ENCODE measurements around the gene KLHL29. TPM values are rescaled to one million over a fixed set of nuclear protein-coding genes. Genes with fewer than 3 reads are reported as not detected.

KLHL29 gene
- total RNA-seq, 2 donors from 2014 or later, result 2.0 to 2.9 TPM

DNA sequence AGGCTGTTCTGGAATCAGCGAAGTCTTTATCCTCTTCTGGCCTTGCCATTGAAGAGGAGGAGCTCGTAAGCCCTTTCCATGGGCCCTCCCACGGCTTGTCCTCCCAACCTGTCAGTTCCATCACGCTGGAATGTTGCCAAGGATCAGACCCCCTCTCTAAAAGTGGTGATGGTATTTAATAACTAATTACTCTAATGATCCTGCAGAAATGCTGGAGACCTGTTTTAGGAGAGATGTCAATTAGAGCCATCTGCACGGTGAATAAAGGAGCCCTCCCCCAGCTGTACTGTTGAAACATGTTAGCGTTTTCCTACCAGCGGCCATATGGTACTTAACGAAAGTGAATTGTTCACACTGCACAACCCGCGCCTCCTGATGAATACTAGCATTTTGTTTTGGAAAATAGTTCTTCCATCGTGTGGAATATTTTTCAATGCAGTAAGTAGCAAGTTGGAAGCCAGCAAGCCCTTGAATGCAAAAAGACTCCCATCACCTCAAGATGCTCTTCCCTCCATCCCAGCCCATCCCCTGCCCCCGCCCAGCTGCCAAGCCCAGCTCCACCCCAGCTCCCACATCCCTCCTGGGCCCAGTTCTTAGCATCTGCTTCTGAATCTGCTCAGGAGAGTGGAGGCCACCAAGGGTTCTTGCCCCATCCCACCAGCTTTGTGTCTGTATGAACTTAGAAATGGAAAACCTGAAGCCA is 145.4 kb downstream of the KLHL29 start:
- H3K4me1 ChIP-seq, result no peaks in the 10 kb centered on the region
- no peak for DNase-seq
- H3K9ac ChIP-seq (ENCODE audit: low read depth in 2 of 2, low read length in 2 of 2), result no peak overlapping the region
- H3K4me3 ChIP-seq, result no peak overlapping the region
- intact Hi-C loops (cut with DNase I), result no loop called here
- no peaks in the 10 kb centered on the region for H3K27me3 ChIP-seq
- H3K27ac ChIP-seq, result no peak overlapping the region
- H3K36me3 ChIP-seq, result no peaks in the 10 kb centered on the region
- TF ChIP-seq, protein P1, sequence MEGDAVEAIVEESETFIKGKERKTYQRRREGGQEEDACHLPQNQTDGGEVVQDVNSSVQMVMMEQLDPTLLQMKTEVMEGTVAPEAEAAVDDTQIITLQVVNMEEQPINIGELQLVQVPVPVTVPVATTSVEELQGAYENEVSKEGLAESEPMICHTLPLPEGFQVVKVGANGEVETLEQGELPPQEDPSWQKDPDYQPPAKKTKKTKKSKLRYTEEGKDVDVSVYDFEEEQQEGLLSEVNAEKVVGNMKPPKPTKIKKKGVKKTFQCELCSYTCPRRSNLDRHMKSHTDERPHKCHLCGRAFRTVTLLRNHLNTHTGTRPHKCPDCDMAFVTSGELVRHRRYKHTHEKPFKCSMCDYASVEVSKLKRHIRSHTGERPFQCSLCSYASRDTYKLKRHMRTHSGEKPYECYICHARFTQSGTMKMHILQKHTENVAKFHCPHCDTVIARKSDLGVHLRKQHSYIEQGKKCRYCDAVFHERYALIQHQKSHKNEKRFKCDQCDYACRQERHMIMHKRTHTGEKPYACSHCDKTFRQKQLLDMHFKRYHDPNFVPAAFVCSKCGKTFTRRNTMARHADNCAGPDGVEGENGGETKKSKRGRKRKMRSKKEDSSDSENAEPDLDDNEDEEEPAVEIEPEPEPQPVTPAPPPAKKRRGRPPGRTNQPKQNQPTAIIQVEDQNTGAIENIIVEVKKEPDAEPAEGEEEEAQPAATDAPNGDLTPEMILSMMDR (IDR thresholded peaks at IDR 0.05), result no peak
- no peaks in the 10 kb centered on the region for H3K9me3 ChIP-seq

DNA sequence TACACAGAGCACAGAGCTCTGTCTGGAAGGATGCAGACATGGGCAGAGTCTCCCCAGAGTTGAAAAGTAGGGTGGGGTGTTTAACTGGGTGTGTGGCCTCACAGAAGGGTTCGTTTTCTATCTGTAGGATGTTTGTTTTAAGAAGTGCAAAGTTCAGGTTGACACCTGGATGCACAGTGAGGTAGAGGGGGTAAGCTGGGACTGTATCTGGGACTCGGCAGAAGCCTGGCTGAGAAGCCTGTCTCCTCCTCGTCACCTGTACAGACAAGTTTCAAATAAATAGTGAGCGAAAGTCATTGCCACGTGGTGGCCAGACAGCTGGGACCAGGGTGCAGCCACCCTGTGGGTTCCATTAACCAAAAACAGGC is 145.9 kb downstream of the KLHL29 start:
- H3K4me1 ChIP-seq, result no peaks in the 10 kb centered on the region
- H3K9me3 ChIP-seq, result no peaks in the 10 kb centered on the region
- no peaks in the 10 kb centered on the region for H3K36me3 ChIP-seq
- H3K27ac ChIP-seq, result no peak overlapping the region
- TF ChIP-seq, protein P1 (IDR thresholded peaks at IDR 0.05), result no peak
- H3K4me3 ChIP-seq, result no peak overlapping the region
- no peak overlapping the region for H3K9ac ChIP-seq (ENCODE audit: low read depth in 2 of 2, low read length in 2 of 2)
- intact Hi-C loops (cut with DNase I), result no loop called here
- no peak for DNase-seq
- H3K27me3 ChIP-seq, result no peaks in the 10 kb centered on the region

DNA sequence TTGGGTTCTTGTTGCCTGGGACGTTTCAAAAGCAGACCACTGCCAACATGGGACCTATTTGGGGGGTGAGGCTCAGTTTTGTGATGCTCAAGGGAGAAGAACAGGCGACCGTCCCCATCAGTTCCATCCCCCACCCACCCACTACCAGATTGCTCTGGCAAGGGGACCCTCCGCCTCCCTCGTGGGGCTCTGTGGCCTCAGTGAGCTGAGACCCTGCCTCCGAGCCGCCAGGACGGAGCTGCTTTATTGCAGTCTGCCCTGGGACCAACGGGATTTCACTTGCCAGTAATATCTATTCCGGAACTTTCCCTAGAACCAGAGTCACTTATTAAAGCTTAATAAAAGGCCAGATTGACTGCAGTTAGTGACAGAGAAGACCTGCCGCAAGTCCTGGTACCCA is 146.3 kb downstream of the KLHL29 start:
- Histone ChIP-seq H3K4me3 (no peak overlapping the region), H3K4me1 (no peaks in the 10 kb centered on the region), H3K27ac (no peak overlapping the region), H3K27me3 (no peaks in the 10 kb centered on the region), H3K9me3 (no peaks in the 10 kb centered on the region), H3K36me3 (no peaks in the 10 kb centered on the region), H3K9ac (ENCODE audit: low read depth in 2 of 2, low read length in 2 of 2) (no peak overlapping the region)
- DNase-seq, result no peak
- intact Hi-C loops (cut with DNase I), result no loop called here
- TF ChIP-seq, protein P1 (IDR thresholded peaks at IDR 0.05), result no peak

DNA sequence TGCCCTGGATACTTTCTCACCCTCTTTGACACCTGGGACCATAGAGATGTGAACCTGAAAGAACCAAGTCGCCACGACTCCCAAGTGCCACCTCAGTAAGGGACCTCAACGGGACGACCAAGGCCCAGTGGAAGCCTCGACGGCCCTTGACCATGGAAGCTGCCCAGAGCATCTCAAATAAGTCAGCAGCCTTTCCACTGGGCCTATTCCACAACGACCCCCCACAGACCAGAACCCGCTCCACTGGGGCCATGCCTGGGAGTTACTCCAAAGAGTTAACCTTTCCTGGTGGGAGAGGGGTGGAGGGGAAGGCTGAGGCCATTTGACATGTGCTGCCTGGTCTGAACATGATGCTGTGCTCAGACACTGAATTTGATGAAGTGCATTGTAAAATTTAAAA is 146.9 kb downstream of the KLHL29 start:
- TF ChIP-seq, protein P1 (IDR thresholded peaks at IDR 0.05), result no peak
- H3K4me3 ChIP-seq, result no peak overlapping the region
- no peaks in the 10 kb centered on the region for H3K4me1 ChIP-seq
- DNase-seq, result no peak
- H3K27me3 ChIP-seq, result no peaks in the 10 kb centered on the region
- intact Hi-C loops (cut with DNase I), result no loop called here
- no peak overlapping the region for H3K27ac ChIP-seq
- H3K9me3 ChIP-seq, result no peaks in the 10 kb centered on the region
- H3K9ac ChIP-seq (ENCODE audit: low read depth in 2 of 2, low read length in 2 of 2), result no peak overlapping the region
- no peaks in the 10 kb centered on the region for H3K36me3 ChIP-seq

DNA sequence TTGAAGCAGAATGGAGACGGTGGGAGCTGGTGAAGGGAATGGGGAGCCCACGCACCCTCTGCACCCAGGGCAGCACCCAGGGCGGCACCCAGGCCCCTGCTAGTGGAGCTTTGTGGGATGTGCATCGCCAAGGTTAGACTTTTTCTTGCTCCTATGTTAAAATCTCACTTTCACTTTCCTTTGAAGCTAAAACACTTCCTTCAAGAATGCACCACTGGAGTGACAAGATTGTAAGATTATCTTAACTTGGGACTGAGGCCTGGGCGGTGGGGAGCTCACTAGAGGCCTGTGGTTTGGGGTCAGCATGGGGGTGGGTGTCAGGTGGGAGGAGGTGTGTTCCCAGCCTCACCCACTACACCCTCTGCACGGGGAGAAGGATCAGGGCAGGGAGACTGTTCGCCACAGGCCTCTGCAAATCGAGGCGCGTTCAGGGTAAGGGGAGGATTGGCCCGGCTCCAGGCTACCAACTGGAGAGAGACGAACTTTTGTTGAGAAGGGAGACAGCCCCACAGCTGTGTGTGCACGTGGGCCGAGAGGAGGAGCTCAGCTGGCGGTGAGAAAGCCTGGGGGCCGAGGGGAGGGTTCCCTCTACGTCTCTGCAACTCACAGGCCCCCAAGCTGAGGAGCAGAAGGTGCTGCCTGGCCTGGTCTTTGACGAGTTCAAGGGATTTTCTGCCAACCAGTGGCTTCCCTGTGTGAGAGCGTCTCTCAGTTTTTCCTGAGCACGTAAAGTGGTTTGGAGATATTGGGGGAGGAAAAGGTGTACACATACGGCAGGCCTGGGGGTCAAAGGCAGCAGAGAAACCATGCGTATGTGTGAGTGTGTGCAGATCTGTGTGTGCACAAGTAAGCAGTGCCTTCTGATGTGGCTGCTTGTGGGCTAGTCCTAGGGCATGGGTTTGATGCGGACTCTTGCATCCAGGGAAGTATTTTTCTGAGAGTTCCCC is 147.7 kb downstream of the KLHL29 start:
- Histone ChIP-seq H3K4me1 (no peaks in the 10 kb centered on the region), H3K36me3 (no peaks in the 10 kb centered on the region), H3K27me3 (no peaks in the 10 kb centered on the region), H3K9ac (ENCODE audit: low read depth in 2 of 2, low read length in 2 of 2) (no peak overlapping the region), H3K4me3 (no peak overlapping the region), H3K9me3 (no peaks in the 10 kb centered on the region), H3K27ac (no peak overlapping the region)
- TF ChIP-seq, protein P1 (IDR thresholded peaks at IDR 0.05), result no peak
- intact Hi-C loops (cut with DNase I), result no loop called here
- no peak for DNase-seq

Data from colonic mucosa (tissue), 4 donors.